Glutamatergic neuron (in vitro differentiated cells): ENCODE data around the gene RRBP1. TPM values are rescaled to one million over a fixed set of nuclear protein-coding genes. Genes with fewer than 3 reads are reported as not detected.

Experiments
- DNase-seq: peaks from one replicate; pipeline ENCODE4 v3.0.0; 2022
- H3K27ac Mint-ChIP-seq: one replicate; pipeline ENCODE4 v1.8.0; 2020; ENCODE audit warnings: mild to moderate bottlenecking, mixed read lengths, inconsistent platforms; ENCODE audit not compliant: unreplicated experiment
- H3K27me3 Mint-ChIP-seq: one replicate; pipeline ENCODE4 v1.8.0; 2020; ENCODE audit warnings: mild to moderate bottlenecking, moderate library complexity, mixed read lengths, inconsistent platforms; ENCODE audit not compliant: unreplicated experiment
- H3K36me3 Mint-ChIP-seq: one replicate; pipeline ENCODE4 v1.8.0; 2020; ENCODE audit warnings: mild to moderate bottlenecking, mixed read lengths, inconsistent platforms; ENCODE audit not compliant: unreplicated experiment
- H3K4me1 Mint-ChIP-seq: one replicate; pipeline ENCODE4 v1.8.0; 2020; ENCODE audit warnings: mild to moderate bottlenecking, low read depth, mixed read lengths, inconsistent platforms; ENCODE audit not compliant: unreplicated experiment
- H3K4me3 Mint-ChIP-seq: one replicate; pipeline ENCODE4 v1.8.0; 2020; ENCODE audit warnings: mild to moderate bottlenecking, mixed read lengths, inconsistent platforms; ENCODE audit not compliant: unreplicated experiment
- H3K9me3 Mint-ChIP-seq: one replicate; pipeline ENCODE4 v1.8.0; 2020; ENCODE audit warnings: mild to moderate bottlenecking, moderate library complexity, mixed read lengths, inconsistent platforms; ENCODE audit not compliant: unreplicated experiment
- total RNA-seq: library from RNA; stranded (reverse); fragmentation: NEBNext Ultra II Directional; extraction: Animal tissue kit (Norgen Biotek cat#: 25700); gene quantifications from one replicate; pipeline ENCODE4 v1.2.1, GENCODE V29; 2021; ENCODE audit not compliant: unreplicated experiment
- TF ChIP-seq, protein P1 (sequence below): fragments of 200-600 bp; sonication (generic); IDR thresholded peaks from one replicate; pipeline ENCODE4 v1.5.0; 2021; ENCODE audit not compliant: partially characterized antibody, unreplicated experiment

The RRBP1 gene
- total RNA-seq, 1 donor from 2014 or later, result 63.3 TPM

DNA sequence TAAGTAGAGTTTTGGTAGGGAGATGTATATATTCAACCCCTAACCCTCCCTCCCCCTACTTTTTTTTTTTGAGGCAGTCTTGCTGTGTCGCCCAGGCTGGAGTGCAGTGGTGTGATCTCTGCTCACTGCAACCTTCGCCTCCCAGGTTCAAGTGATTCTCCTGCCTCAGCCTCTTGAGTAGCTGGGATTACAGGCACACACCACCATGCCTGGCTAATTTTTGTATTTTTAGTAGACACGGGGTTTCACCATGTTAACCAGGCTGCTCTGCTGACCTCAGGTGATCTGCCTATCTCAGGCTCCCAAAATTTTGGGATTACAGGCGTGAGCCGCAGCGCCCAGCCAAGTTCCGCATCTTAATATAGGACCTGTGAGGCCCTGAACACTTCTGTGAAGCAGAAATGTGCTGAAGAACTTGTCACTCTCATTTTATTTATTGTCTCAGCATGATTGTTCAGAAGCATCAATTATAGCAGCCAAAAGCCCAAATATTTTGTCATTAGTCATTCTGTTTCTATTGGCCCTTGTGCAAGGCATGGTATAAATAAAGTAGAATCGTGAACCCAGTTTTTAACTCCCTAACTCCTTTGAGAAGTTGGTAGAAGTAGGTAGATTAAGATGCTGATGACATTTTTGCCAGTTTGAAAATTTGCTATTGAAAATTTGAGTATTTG, 92.7 kb downstream of the RRBP1 start:
- Mint-ChIP-seq H3K4me3 (no peak overlapping the region), H3K36me3 (peaks cover 8% of the 10 kb centered on the region), H3K27me3 (no peaks in the 10 kb centered on the region), H3K27ac (no peak overlapping the region), H3K4me1 (peaks cover 37% of the 10 kb centered on the region), H3K9me3 (no peaks in the 10 kb centered on the region)
- TF ChIP-seq, protein P1, sequence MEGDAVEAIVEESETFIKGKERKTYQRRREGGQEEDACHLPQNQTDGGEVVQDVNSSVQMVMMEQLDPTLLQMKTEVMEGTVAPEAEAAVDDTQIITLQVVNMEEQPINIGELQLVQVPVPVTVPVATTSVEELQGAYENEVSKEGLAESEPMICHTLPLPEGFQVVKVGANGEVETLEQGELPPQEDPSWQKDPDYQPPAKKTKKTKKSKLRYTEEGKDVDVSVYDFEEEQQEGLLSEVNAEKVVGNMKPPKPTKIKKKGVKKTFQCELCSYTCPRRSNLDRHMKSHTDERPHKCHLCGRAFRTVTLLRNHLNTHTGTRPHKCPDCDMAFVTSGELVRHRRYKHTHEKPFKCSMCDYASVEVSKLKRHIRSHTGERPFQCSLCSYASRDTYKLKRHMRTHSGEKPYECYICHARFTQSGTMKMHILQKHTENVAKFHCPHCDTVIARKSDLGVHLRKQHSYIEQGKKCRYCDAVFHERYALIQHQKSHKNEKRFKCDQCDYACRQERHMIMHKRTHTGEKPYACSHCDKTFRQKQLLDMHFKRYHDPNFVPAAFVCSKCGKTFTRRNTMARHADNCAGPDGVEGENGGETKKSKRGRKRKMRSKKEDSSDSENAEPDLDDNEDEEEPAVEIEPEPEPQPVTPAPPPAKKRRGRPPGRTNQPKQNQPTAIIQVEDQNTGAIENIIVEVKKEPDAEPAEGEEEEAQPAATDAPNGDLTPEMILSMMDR, result no peak
- DNase-seq, result no peak

DNA sequence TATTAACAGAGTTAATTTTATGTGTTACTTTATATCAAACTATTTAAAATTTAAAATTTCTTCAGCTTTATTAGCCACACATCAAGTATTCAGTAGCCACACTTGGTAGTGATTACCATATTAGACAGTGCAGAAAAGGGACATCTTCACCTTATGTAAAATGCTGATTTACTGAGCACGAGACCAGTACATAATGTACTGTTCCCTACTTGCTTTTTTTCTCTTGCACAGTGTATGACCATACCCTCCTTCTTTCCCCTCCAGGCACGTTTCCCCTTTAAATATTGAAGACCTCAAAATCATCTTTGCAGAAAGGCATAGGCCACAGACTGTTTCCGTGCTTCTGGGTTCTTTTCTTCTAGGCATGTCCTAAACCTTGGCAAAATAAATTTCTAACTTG, 94.2 kb downstream of the RRBP1 start:
- TF ChIP-seq, protein P1, result no peak
- Mint-ChIP-seq H3K27me3 (no peaks in the 10 kb centered on the region), H3K4me3 (no peak overlapping the region), H3K36me3 (peaks cover 2% of the 10 kb centered on the region), H3K4me1 (peaks cover 29% of the 10 kb centered on the region), H3K27ac (no peak overlapping the region), H3K9me3 (no peaks in the 10 kb centered on the region)
- no peak for DNase-seq

DNA sequence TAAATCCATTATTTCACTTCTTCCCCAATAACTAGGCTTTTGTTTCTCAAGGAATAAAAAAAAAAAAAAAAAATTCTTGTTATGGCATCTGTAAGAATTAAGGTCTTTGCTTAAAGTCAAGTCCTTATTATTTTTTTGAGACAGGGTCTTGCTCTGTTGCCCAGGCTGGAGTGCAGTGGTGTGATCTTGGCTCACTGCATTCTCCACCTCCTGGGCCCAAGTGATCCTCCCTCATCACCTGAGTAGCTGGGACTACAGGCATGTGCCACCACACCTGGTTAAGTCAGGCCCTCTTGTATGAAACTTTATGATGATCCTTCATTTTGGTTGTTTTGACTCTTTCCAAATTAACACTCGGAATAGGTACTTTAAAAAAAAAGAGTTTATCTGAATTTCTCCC, 94.9 kb downstream of the RRBP1 start:
- Mint-ChIP-seq H3K36me3 (no peaks in the 10 kb centered on the region), H3K27me3 (no peaks in the 10 kb centered on the region), H3K27ac (no peak overlapping the region), H3K4me3 (no peak overlapping the region), H3K9me3 (no peaks in the 10 kb centered on the region), H3K4me1 (peaks cover 29% of the 10 kb centered on the region)
- TF ChIP-seq, protein P1, result no peak
- no peak for DNase-seq

DNA sequence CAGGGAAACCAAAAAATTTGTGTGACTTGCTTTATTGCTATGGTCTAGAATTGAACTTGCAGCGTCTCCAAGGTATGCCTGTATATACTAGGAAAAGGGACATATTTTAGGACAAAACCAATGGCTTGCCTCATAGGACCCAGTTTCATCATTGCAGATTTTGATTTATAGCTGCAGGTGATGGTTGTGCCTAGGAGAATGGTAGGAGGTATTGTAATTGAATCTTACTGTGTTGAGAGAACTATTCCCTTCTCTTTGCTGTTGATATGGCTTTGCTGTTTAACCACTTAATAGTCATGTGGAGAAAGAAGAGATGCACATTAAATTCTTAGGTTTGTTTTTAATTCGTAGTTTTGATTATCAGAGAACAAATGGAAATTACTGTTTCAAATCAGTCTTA, 95.8 kb downstream of the RRBP1 start:
- Mint-ChIP-seq H3K27me3 (no peaks in the 10 kb centered on the region), H3K27ac (no peak overlapping the region), H3K36me3 (no peaks in the 10 kb centered on the region), H3K9me3 (no peaks in the 10 kb centered on the region), H3K4me1 (peaks cover 26% of the 10 kb centered on the region), H3K4me3 (no peak overlapping the region)
- no peak for DNase-seq
- TF ChIP-seq, protein P1, result no peak

DNA sequence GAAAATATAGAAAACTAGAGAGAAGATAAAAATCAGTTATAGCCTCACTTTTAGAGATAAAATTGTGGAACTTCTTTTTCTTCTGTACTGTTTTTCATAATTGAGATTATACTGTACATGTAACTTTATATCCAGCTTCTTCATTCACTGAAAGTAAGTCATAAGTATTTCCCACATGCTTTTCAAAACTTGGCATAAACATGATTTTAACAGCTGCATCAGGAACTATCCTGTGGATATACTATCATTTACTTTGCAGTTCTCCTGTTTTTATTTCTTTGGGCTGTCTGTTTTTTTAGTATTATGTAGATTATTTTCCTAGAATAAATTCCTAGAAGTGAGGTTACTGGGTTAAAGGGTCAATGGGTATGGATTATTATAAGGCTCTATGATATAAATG, 97.4 kb downstream of the RRBP1 start:
- TF ChIP-seq, protein P1, result no peak
- no peaks in the 10 kb centered on the region for H3K36me3 Mint-ChIP-seq
- no peak for DNase-seq
- no peak overlapping the region for H3K27ac Mint-ChIP-seq
- H3K9me3 Mint-ChIP-seq, result no peaks in the 10 kb centered on the region
- H3K4me1 Mint-ChIP-seq, result peaks cover 20% of the 10 kb centered on the region
- H3K27me3 Mint-ChIP-seq, result peaks cover under 1% of the 10 kb centered on the region
- H3K4me3 Mint-ChIP-seq, result no peak overlapping the region
